PC-3 (cell line): ENCODE measurements around the gene SLC22A14.
"Not testable (repeated sequence)": the region's sequence is repeated elsewhere in the genome, so short reads cannot be mapped to it uniquely, and the experiment has no call there.

Source experiments
- CTCF ChIP-seq: fragments of 300-600 bp; sonication (generic); conservative IDR thresholded peaks from 2 replicates; pipeline ENCODE4 v1.5.1; 2017; ENCODE audit warnings: antibody characterized with exemption, low read depth, mild to moderate bottlenecking, low read length
- EZH2 ChIP-seq: fragments of 300-600 bp; sonication (generic); IDR thresholded peaks from one replicate; pipeline ENCODE4 v1.6.1; 2017; ENCODE audit warnings: antibody characterized with exemption, mild to moderate bottlenecking, low read length; ENCODE audit not compliant: unreplicated experiment

- not testable (repeated sequence) for TF ChIP-seq CTCF, EZH2
These were observed 15.0 kb downstream of the SLC22A14 start for GRCh38 chr3:38297053-38297452.
